ENCODE measurements around the gene NMT2. TPM values are rescaled to one million over a fixed set of nuclear protein-coding genes. Genes with fewer than 3 reads are reported as not detected.
A peak's percentile ranks its signal among the peaks of the same experiment; 100 is the strongest.

Gene NMT2
- total and polyA plus RNA-seq, 4 donors, result 33.2 to 43.1 (median 35.9) TPM

DNA sequence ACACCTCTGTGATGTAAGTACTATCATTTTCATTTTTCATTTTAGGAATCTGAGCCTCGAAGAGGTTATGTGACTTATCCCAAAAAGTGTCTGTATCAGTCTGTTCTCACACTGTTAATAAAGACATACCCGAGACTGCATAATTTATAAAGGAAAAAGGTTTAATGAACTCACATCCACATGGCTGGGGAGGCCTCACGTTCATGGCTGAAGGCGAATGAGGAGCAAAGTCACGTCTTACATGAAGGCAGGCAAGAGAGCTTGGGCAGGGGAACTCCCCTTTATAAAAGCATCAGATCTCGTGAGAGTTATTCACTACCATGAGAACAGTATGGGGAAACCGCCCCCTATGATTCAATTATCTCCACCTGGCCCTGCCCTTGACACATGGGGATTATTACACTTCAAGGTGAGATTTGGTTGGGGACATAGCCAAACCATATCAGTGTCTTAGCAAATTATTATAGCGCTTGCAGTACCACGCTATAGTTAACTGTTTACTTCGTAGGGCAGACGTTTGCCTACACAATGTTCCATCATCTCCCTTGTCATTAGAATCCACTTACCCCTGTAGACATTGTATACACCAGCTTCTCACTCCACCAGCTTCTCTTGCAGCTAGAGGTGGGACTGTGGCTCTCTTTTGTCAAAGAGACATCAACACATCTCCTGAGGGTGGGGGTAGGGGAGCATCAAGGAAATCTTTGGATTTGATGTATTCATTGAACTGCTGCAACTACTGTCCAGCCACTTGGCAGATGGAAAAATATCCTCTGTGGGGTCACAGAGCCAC is 15.4 kb upstream of the NMT2 start:
- no peaks in the 10 kb centered on the region for H3K4me1 ChIP-seq (ENCODE audit: control insufficient read depth, insufficient read depth, low read length)
- H3K27me3 ChIP-seq (ENCODE audit: control insufficient read depth, insufficient read depth, low read length), result no peaks in the 10 kb centered on the region
- WGBS (ENCODE audit: insufficient coverage), result 90% methylated on average over 5 of the region's 11 CpGs
- H3K36me3 ChIP-seq (ENCODE audit: control insufficient read depth, insufficient read depth, low read length), result peaks cover 2% of the 10 kb centered on the region
- H3K9me3 ChIP-seq (ENCODE audit: control insufficient read depth, insufficient read depth, low read length), result no peaks in the 10 kb centered on the region
- H3K4me3 ChIP-seq (ENCODE audit: low read depth, low read length), result no peak overlapping the region
- H3K27ac ChIP-seq (ENCODE audit: low read depth, low read length), result no peak overlapping the region
- DNase-seq (ENCODE audit: low read depth in 4 of 6, low spot score in 6 of 6), result no peak

GRCh38 chr10:15182540-15183207 is 14.2 kb upstream of the NMT2 start:
- peak in 1 of 6 donors; percentile 87 for DNase-seq (ENCODE audit: low read depth in 4 of 6, low spot score in 6 of 6)
- Histone ChIP-seq H3K4me1 (ENCODE audit: control insufficient read depth, insufficient read depth, low read length) (no peaks in the 10 kb centered on the region), H3K27me3 (ENCODE audit: control insufficient read depth, insufficient read depth, low read length) (no peaks in the 10 kb centered on the region), H3K4me3 (ENCODE audit: low read depth, low read length) (no peak overlapping the region), H3K27ac (ENCODE audit: low read depth, low read length) (no peak overlapping the region), H3K9me3 (ENCODE audit: control insufficient read depth, insufficient read depth, low read length) (no peaks in the 10 kb centered on the region), H3K36me3 (ENCODE audit: control insufficient read depth, insufficient read depth, low read length) (peaks cover 2% of the 10 kb centered on the region)
- WGBS (ENCODE audit: insufficient coverage), result 97% methylated on average over 5 of the region's 8 CpGs

DNA sequence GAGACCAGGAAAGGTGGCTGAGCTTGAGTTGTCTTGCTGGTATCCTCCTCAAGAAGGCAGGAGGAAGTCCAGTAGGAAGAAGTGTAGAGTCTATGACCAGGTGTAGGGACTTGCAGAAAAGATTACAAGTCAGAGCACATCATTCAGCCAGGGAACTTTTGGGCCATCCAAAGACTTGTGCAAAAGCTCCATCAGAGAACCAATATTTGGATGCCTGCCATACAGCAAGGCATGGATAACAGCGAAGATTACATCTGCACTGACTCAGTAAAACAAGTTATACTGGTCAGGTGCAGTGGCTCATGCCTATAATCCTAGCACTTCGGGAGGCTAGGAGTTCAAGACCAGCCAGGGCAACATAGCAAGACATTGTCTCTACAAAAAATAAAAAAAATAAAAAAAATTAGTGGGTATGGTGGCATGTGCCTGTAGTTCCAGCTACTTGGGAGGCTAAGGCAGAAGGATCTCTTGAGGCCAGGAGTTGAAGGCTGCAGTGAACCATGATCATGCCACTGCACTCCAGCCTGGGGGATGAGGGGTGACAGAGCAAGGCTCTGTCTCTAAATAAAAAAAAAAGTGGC is 13.2 kb upstream of the NMT2 start:
- no CpG with 5 or more reads among the region's 2 CpGs for WGBS (ENCODE audit: insufficient coverage)

DNA sequence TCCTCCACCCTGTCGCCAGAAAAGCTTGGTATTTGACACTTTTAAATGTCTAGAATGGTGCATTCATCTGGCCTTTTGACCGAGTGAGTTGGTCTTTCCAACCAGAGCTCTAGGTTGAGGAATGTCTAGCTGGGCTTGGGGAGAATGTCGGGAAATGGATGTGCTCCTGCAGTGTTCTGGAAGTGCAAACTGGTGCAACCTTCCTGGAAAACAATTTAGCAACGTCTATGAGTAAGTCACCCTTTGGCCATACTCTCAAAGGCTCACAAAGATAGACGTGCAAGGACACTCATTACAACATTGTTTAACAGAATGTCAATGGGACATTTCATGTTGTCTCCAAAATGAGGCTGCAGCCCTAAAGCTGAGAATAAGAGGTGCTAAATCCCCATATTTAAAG is 12.2 kb upstream of the NMT2 start:
- H3K36me3 ChIP-seq (ENCODE audit: control insufficient read depth, insufficient read depth, low read length), result peaks cover 2% of the 10 kb centered on the region
- no peaks in the 10 kb centered on the region for H3K4me1 ChIP-seq (ENCODE audit: control insufficient read depth, insufficient read depth, low read length)
- WGBS (ENCODE audit: insufficient coverage), result no CpG with 5 or more reads among the region's 5 CpGs
- no peaks in the 10 kb centered on the region for H3K9me3 ChIP-seq (ENCODE audit: control insufficient read depth, insufficient read depth, low read length)
- no peak for DNase-seq (ENCODE audit: low read depth in 4 of 6, low spot score in 6 of 6)
- no peak overlapping the region for H3K27ac ChIP-seq (ENCODE audit: low read depth, low read length)
- H3K4me3 ChIP-seq (ENCODE audit: low read depth, low read length), result no peak overlapping the region
- H3K27me3 ChIP-seq (ENCODE audit: control insufficient read depth, insufficient read depth, low read length), result no peaks in the 10 kb centered on the region

More for the DNA sequence above, 13.2 kb upstream of the NMT2 start:
- Histone ChIP-seq H3K36me3 (ENCODE audit: control insufficient read depth, insufficient read depth, low read length) (peaks cover 2% of the 10 kb centered on the region), H3K9me3 (ENCODE audit: control insufficient read depth, insufficient read depth, low read length) (no peaks in the 10 kb centered on the region), H3K27me3 (ENCODE audit: control insufficient read depth, insufficient read depth, low read length) (no peaks in the 10 kb centered on the region), H3K27ac (ENCODE audit: low read depth, low read length) (no peak overlapping the region), H3K4me1 (ENCODE audit: control insufficient read depth, insufficient read depth, low read length) (no peaks in the 10 kb centered on the region), H3K4me3 (ENCODE audit: low read depth, low read length) (no peak overlapping the region)
- DNase-seq (ENCODE audit: low read depth in 4 of 6, low spot score in 6 of 6), result no peak

DNA sequence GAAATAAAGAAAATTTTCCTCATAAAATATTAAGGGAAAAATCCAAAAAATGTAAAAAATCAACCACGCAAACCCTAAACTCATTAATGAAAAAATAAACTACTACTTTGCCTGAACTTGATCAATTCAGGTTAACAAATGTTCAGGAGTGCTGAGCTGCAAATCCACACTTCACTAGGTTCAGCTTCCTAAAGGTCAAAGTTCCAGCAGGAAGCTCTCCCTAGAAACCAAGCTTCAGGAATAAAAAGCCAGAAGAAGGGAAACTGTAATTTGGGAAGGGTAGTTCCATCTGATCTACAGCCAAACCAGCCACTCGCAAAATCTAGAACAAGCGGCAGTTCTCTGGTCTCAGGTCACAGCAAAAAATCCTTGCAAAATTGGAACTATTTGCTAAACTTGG is 7.8 kb upstream of the NMT2 start:
- no peaks in the 10 kb centered on the region for H3K4me1 ChIP-seq (ENCODE audit: control insufficient read depth, insufficient read depth, low read length)
- DNase-seq (ENCODE audit: low read depth in 4 of 6, low spot score in 6 of 6), result no peak
- H3K36me3 ChIP-seq (ENCODE audit: control insufficient read depth, insufficient read depth, low read length), result no peaks in the 10 kb centered on the region
- H3K27ac ChIP-seq (ENCODE audit: low read depth, low read length), result no peak overlapping the region
- no peaks in the 10 kb centered on the region for H3K27me3 ChIP-seq (ENCODE audit: control insufficient read depth, insufficient read depth, low read length)
- H3K4me3 ChIP-seq (ENCODE audit: low read depth, low read length), result no peak overlapping the region
- no peaks in the 10 kb centered on the region for H3K9me3 ChIP-seq (ENCODE audit: control insufficient read depth, insufficient read depth, low read length)
- WGBS (ENCODE audit: insufficient coverage), result no CpG with 5 or more reads among the region's 3 CpGs

DNA sequence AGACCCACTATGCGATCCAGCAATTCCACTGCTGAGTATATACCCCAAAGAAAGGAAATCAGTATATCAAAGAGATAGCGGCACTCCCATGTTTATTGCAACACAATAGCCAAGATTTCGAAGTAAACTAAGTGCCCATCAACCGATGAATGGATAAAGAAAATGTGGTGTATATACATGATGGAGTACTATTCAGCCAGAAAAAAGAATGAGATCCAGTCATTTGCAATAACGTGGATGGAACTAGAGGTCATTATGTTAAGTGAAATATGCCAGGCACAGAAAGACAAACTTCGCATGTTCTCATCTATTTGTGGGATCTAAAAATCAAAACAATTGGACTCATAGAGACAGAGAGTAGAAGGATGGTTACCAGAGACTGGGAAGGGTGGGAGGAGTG is 7.1 kb upstream of the NMT2 start:
- H3K4me1 ChIP-seq (ENCODE audit: control insufficient read depth, insufficient read depth, low read length), result no peaks in the 10 kb centered on the region
- H3K36me3 ChIP-seq (ENCODE audit: control insufficient read depth, insufficient read depth, low read length), result no peaks in the 10 kb centered on the region
- WGBS (ENCODE audit: insufficient coverage), result 95% methylated on average over 3 of the region's 6 CpGs
- no peak for DNase-seq (ENCODE audit: low read depth in 4 of 6, low spot score in 6 of 6)
- H3K27me3 ChIP-seq (ENCODE audit: control insufficient read depth, insufficient read depth, low read length), result no peaks in the 10 kb centered on the region
- no peak overlapping the region for H3K4me3 ChIP-seq (ENCODE audit: low read depth, low read length)
- no peak overlapping the region for H3K27ac ChIP-seq (ENCODE audit: low read depth, low read length)
- no peaks in the 10 kb centered on the region for H3K9me3 ChIP-seq (ENCODE audit: control insufficient read depth, insufficient read depth, low read length)

- H3K36me3 ChIP-seq (ENCODE audit: control insufficient read depth, insufficient read depth, low read length), result no peaks in the 10 kb centered on the region
- H3K4me1 ChIP-seq (ENCODE audit: control insufficient read depth, insufficient read depth, low read length), result peaks cover 10% of the 10 kb centered on the region
- H3K27ac ChIP-seq (ENCODE audit: low read depth, low read length), result no peak overlapping the region
- no peaks in the 10 kb centered on the region for H3K9me3 ChIP-seq (ENCODE audit: control insufficient read depth, insufficient read depth, low read length)
- no peak overlapping the region for H3K4me3 ChIP-seq (ENCODE audit: low read depth, low read length)
- H3K27me3 ChIP-seq (ENCODE audit: control insufficient read depth, insufficient read depth, low read length), result no peaks in the 10 kb centered on the region
- 78% methylated on average over 3 of the region's 7 CpGs for WGBS (ENCODE audit: insufficient coverage)
- DNase-seq (ENCODE audit: low read depth in 4 of 6, low spot score in 6 of 6), result no peak
Observed at GRCh38 chr10:15172306-15172840, 3.9 kb upstream of the NMT2 start.

GRCh38 chr10:15169555-15170401 is 1.3 kb upstream of the NMT2 start:
- H3K27ac ChIP-seq (ENCODE audit: low read depth, low read length), result peak overlapping the region; percentile 52
- no peaks in the 10 kb centered on the region for H3K9me3 ChIP-seq (ENCODE audit: control insufficient read depth, insufficient read depth, low read length)
- H3K4me1 ChIP-seq (ENCODE audit: control insufficient read depth, insufficient read depth, low read length), result peaks cover 10% of the 10 kb centered on the region
- H3K4me3 ChIP-seq (ENCODE audit: low read depth, low read length), result no peak overlapping the region
- no peaks in the 10 kb centered on the region for H3K27me3 ChIP-seq (ENCODE audit: control insufficient read depth, insufficient read depth, low read length)
- peak in 1 of 6 donors; percentile 26 for DNase-seq (ENCODE audit: low read depth in 4 of 6, low spot score in 6 of 6)
- 75% methylated on average over 11 of the region's 16 CpGs for WGBS (ENCODE audit: insufficient coverage)
- H3K36me3 ChIP-seq (ENCODE audit: control insufficient read depth, insufficient read depth, low read length), result no peaks in the 10 kb centered on the region

All from spinal cord (tissue), 10 donors.